Naive thymus-derived CD4-positive, alpha-beta T cell (primary cell): ENCODE results near the gene FBLN7. TPM values are rescaled to one million over a fixed set of nuclear protein-coding genes. Genes with fewer than 3 reads are reported as not detected.
A peak's percentile ranks its signal among the peaks of the same experiment; 100 is the strongest.

Experiments
- ATAC-seq: fragments of 150-1000 bp; cut with Tn5 transposase; 2 replicates; pipeline ENCODE4 v1.10.0; 2021; ENCODE audit warnings: mild to moderate bottlenecking, moderate library complexity
- CTCF ChIA-PET: fragments of 350-600 bp; sonication (Branson Sonifier 250); formaldehyde crosslinking; loops from one replicate; lab custom pipeline; 2021; ENCODE audit warnings: antibody characterized with exemption; lab: Charles Lee
- POLR2A ChIA-PET: fragments of 350-600 bp; sonication (Branson Sonifier 250); formaldehyde crosslinking; loops from one replicate; lab custom pipeline; 2021; ENCODE audit warnings: antibody characterized with exemption, inconsistent platforms; lab: Charles Lee
- DNase-seq, 9 donors: peaks; one replicate each; pipeline versions ENCODE4 v3.0.0 to v3.0.0-alpha.2; 2020 to 2022; ENCODE audit warnings: mixed read lengths in 1 of 9
- H3K27ac ChIP-seq: one replicate; pipeline ENCODE4 v1.7.0; 2013; ENCODE audit warnings: mild to moderate bottlenecking, low read depth, low read length, moderate library complexity
- H3K27me3 ChIP-seq, 2 donors: one replicate each; pipeline ENCODE4 v1.7.0; 2013; ENCODE audit warnings: low read length in 2 of 2, mild to moderate bottlenecking in 2 of 2, moderate library complexity in 2 of 2; ENCODE audit not compliant: control insufficient read depth in 2 of 2, insufficient read depth in 2 of 2
- H3K36me3 ChIP-seq, 3 experiments: 1 replicate in 2 of 3; 2 replicates in 1 of 3; pipeline ENCODE4 v1.7.0; 2013; ENCODE audit warnings: low read length in 3 of 3, mild to moderate bottlenecking in 3 of 3, moderate library complexity in 1 of 3; ENCODE audit not compliant: insufficient read depth in 3 of 3, control insufficient read depth in 2 of 3
- H3K4me1 ChIP-seq, 2 donors: one replicate each; pipeline ENCODE4 v1.7.0; 2013; ENCODE audit warnings: low read length in 2 of 2, mild to moderate bottlenecking in 2 of 2, moderate library complexity in 1 of 2; ENCODE audit not compliant: control insufficient read depth in 2 of 2, insufficient read depth in 2 of 2
- H3K4me3 ChIP-seq: 2 replicates; pipeline ENCODE4 v1.7.0; 2013; ENCODE audit warnings: mild to moderate bottlenecking, low read length
- H3K9me3 ChIP-seq, 3 experiments: 1 replicate in 2 of 3; 2 replicates in 1 of 3; pipeline ENCODE4 v1.7.0; 2013; ENCODE audit warnings: low read length in 3 of 3; ENCODE audit not compliant: control insufficient read depth in 2 of 3
- H3K27ac Mint-ChIP-seq, 9 donors: one replicate each; pipeline ENCODE4 v1.8.0; 2020 to 2022; ENCODE audit warnings: mixed read lengths in 9 of 9, mild to moderate bottlenecking in 8 of 9, moderate library complexity in 5 of 9, inconsistent platforms in 2 of 9
- H3K27me3 Mint-ChIP-seq, 5 donors: one replicate each; pipeline ENCODE4 v1.8.0; 2021 to 2022; ENCODE audit warnings: mixed read lengths in 5 of 5, mild to moderate bottlenecking in 1 of 5
- H3K36me3 Mint-ChIP-seq, 5 donors: one replicate each; pipeline ENCODE4 v1.8.0; 2020 to 2022; ENCODE audit warnings: mixed read lengths in 5 of 5, mild to moderate bottlenecking in 3 of 5, inconsistent platforms in 1 of 5
- H3K4me1 Mint-ChIP-seq, 7 donors: one replicate each; pipeline ENCODE4 v1.8.0; 2020 to 2022; ENCODE audit warnings: mixed read lengths in 7 of 7, mild to moderate bottlenecking in 3 of 7, inconsistent platforms in 1 of 7
- H3K4me3 Mint-ChIP-seq, 10 donors: one replicate each; pipeline ENCODE4 v1.8.0; 2020 to 2022; ENCODE audit warnings: mild to moderate bottlenecking in 10 of 10, mixed read lengths in 10 of 10, moderate library complexity in 6 of 10, inconsistent platforms in 2 of 10
- H3K9me3 Mint-ChIP-seq, 11 donors: one replicate each; pipeline ENCODE4 v1.8.0; 2020 to 2022; ENCODE audit warnings: mixed read lengths in 11 of 11, mild to moderate bottlenecking in 4 of 11, inconsistent platforms in 1 of 11, moderate library complexity in 1 of 11
- intact Hi-C, 2 donors: fragments of 100-400 bp; cut with micrococcal nuclease; formaldehyde crosslinking; loops; one replicate each; pipeline ENCODE4 v1.15.1; 2023
- polyA plus RNA-seq, 2 donors: library from polyadenylated mRNA; unstranded; fragments of 300-500 nt; fragmentation: Illumina TruSeq; gene quantifications; one replicate each; pipeline ENCODE4 v1.2.3, GENCODE V29; 2021
- total RNA-seq, 6 experiments: library from RNA in 5 of 6; stranded (reverse) in 5 of 6; gene quantifications; 1 replicate in 5 of 6; 2 replicates in 1 of 6; pipeline ENCODE4 v1.2.3 and lab custom pipeline; 2021 to 2026

Gene FBLN7, protein sequence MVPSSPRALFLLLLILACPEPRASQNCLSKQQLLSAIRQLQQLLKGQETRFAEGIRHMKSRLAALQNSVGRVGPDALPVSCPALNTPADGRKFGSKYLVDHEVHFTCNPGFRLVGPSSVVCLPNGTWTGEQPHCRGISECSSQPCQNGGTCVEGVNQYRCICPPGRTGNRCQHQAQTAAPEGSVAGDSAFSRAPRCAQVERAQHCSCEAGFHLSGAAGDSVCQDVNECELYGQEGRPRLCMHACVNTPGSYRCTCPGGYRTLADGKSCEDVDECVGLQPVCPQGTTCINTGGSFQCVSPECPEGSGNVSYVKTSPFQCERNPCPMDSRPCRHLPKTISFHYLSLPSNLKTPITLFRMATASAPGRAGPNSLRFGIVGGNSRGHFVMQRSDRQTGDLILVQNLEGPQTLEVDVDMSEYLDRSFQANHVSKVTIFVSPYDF
- total RNA-seq (10 to 100 TPM; 12.1 to 36.3 (median 20.5) TPM), polyA plus RNA-seq (10 to 100 TPM; 21.0 to 29.0 TPM), total RNA-seq (lab: John Stamatoyannopoulos, UW) (19.2 reads per million, percentile 49 among the genes with 10 or more reads in this experiment)

DNA sequence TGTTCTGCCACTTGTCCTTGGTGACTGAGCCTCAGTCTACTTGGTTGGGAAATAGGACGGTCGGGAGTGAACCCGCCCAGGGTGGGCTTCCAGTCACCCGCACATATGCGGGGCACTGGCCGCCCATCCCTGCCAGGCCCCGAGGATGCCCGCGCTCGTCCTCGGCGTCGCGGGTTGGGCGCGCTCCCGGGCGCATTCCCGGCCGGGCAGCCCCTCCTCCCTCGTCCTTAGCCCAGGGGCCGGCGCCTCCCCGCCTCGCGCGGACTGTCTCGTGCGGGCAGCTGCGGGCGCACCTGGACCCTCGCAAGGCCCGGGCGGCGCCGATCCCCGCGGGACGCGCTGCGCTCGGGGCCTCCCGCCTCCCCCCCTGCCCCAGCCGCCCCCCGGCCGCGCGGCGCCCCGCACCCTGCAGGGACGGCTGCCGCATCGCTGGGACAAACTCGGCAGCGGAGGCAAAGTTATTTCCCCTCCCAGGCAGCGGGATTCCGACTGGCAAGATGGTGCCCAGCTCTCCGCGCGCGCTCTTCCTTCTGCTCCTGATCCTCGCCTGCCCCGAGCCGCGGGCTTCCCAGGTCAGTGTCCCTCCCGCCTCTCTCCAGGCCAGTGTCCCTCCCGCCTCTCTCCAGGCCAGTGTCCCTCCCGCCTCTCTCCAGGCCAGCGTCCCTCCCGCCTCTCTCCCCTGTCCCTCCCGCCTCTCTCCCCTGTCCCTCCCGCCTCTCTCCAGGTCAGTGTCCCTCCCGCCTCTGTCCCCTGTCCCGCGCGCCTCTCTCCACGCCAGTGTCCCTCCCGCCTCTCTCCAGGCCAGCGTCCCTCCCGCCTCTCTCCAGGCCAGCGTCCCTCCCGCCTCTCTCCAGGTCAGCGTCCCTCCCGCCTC, at the start of gene FBLN7:
FBLN7 (plus strand) TSS at position 227 of the 874 bp plus-strand sequence; CDS start at position 498, 271 bp downstream.
- intact Hi-C loops: loop anchor here in 1 of 2 donors (5.0 kb wide), 1 partner anchor 49 kb away; no protein-coding TSS in a partner anchor
- CTCF ChIA-PET: no interaction called here
- ATAC-seq: peak; percentile 18
- Histone ChIP-seq H3K4me3 (peak within 1 kb of the TSS; percentile 63), H3K4me1 (no peaks in the 10 kb centered on the region), H3K36me3 (no peaks in the 10 kb centered on the region), H3K27me3 (no peaks in the 10 kb centered on the region), H3K27ac (no peak within 1 kb of the TSS), H3K9me3 (no peaks in the 10 kb centered on the region)
- Mint-ChIP-seq H3K27ac (peak within 1 kb of the TSS in 8 of 9 donors; percentile 21 to 82 (median 57)), H3K36me3 (peaks cover 0 to 6% (median 3%) of the 10 kb centered on the region in 5 donors), H3K9me3 (peaks cover 0 to 5% (median under 1%) of the 10 kb centered on the region in 11 donors), H3K4me1 (peaks cover 8 to 18% (median 9%) of the 10 kb centered on the region in 7 donors), H3K4me3 (peak within 1 kb of the TSS; percentile 64 to 89 (median 82)), H3K27me3 (peaks cover 12 to 37% (median 23%) of the 10 kb centered on the region in 5 donors)
- peak in 4 of 9 donors; percentile 10 to 22 (median 19) for DNase-seq
- POLR2A ChIA-PET: interaction anchor here (0.6 to 1.8 kb wide), 4 partner anchors 10 to 168 kb away, joined by 3 to 7 read pairs (median 4); no protein-coding TSS in a partner anchor

DNA sequence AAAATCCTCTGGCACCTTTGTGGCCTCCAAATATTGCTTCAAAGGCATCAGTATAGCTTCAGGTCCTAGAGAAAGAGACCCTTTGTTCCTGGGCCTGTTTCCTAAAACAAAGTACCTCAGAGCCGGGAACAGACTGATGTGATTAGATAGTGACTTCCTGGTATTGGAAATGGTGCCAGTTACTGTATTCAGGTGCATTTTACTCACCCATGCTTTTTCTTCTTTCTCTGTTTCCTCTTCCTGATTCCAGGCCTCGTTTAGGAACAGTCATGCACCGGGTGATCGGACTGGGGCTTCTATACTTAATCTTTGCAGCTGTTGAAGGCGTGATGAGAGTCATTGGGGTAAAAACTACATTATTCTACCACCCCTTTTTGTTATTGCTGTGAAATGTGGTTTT, 48.8 kb upstream of the FBLN7 start:
- H3K36me3 Mint-ChIP-seq: peaks cover 38 to 73% (median 58%) of the 10 kb centered on the region in 5 donors
- no peak overlapping the region for H3K4me3 Mint-ChIP-seq

DNA sequence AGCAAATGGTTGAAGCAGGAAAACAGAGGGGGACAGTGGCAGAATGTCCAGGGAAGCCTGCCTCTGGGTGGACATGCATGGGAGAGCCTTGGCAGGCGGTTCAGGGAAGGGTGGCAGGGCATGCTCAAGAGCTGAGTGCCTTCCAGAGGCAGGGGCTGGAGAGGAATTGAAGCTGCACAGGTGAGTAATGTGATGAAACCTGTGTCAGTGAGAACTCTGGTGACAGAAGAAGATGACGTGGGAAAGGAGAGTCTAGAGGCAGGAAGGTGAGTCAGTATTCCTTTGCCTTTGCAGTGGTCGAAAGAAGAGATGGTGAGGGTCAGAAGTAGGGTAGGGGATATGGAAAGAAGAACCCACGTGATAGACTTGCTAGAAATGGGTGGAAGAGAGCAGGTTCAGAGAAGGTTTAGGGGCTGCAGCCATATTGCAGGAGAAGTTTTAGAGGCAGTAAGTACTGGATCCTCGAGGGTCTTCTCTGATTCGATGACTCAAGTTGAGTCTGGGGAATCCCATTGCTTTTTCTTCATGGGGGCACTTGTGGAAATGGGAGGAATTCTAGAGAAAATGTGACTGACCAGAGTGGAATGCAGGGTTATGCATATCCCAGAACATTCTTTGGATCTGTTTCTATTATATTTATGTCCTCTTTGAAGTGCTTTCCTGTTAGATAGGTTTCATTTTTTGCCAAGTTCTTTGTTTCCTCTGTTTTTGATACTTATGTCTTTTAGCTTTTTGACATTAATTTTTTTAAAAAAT, 45.7 kb upstream of the FBLN7 start:
- Mint-ChIP-seq H3K27ac (peak overlapping the region; percentile 2 to 72 (median 27)), H3K36me3 (peaks cover 27 to 59% (median 47%) of the 10 kb centered on the region in 5 donors), H3K9me3 (no peaks in the 10 kb centered on the region), H3K4me3 (no peak overlapping the region), H3K27me3 (no peaks in the 10 kb centered on the region), H3K4me1 (peaks cover 2 to 25% (median 14%) of the 10 kb centered on the region in 7 donors)
- no peak for DNase-seq
- no peaks in the 10 kb centered on the region for H3K27me3 ChIP-seq
- intact Hi-C loops: no loop called here
- H3K27ac ChIP-seq: no peak overlapping the region
- peaks cover 12 to 43% (median 15%) of the 10 kb centered on the region in 3 experiments for H3K36me3 ChIP-seq
- no peak for ATAC-seq
- H3K9me3 ChIP-seq: no peaks in the 10 kb centered on the region
- no peaks in the 10 kb centered on the region for H3K4me1 ChIP-seq
- no peak overlapping the region for H3K4me3 ChIP-seq
- ChIA-PET CTCF (interaction anchor here (0.7 to 2.0 kb wide), 2 partner anchors 167 to 354 kb away, joined by 4 to 5 read pairs; no protein-coding TSS in a partner anchor), POLR2A (no interaction called here)

More for the DNA sequence above, 48.8 kb upstream of the FBLN7 start:
- Histone ChIP-seq H3K36me3 (peaks cover 9 to 60% (median 20%) of the 10 kb centered on the region in 3 experiments), H3K27ac (no peak overlapping the region), H3K4me1 (no peaks in the 10 kb centered on the region), H3K4me3 (no peak overlapping the region), H3K9me3 (no peaks in the 10 kb centered on the region), H3K27me3 (no peaks in the 10 kb centered on the region)
- no peaks in the 10 kb centered on the region for H3K27me3 Mint-ChIP-seq
- DNase-seq (no peak), ATAC-seq (no peak)
- POLR2A ChIA-PET: interaction anchor here (0.6 kb wide), 1 partner anchor 73 kb away, joined by 3 read pairs; no protein-coding TSS in a partner anchor
- peaks cover 2 to 26% (median 22%) of the 10 kb centered on the region in 7 donors for H3K4me1 Mint-ChIP-seq
- H3K27ac Mint-ChIP-seq: no peak overlapping the region
- CTCF ChIA-PET: interaction anchor here (0.8 kb wide), 1 partner anchor 13 kb away, joined by 4 read pairs; no protein-coding TSS in a partner anchor
- H3K9me3 Mint-ChIP-seq: no peaks in the 10 kb centered on the region
- intact Hi-C loops: no loop called here

DNA sequence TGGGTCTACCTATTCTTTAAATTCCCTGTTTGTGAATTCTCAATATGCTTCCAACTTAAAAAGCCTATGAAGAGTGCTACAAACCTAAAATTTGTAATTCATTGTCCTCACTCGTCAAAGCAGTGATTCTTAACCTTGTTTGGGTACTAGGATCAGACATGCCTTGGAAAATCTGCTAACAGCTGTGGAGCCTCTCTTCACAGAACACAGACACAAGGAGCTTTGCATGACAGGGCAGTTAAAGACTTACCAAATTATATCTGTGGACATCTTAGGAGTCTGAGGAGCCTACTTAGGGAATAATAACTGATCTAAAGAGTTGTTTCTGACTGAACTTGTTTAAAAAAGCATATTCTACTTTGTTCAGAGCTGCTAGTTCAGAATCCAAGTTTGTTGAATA, 45.0 kb upstream of the FBLN7 start:
- Mint-ChIP-seq H3K27me3 (no peaks in the 10 kb centered on the region), H3K9me3 (no peaks in the 10 kb centered on the region), H3K36me3 (peaks cover 27 to 58% (median 50%) of the 10 kb centered on the region in 5 donors), H3K4me3 (no peak overlapping the region), H3K4me1 (peaks cover 2 to 25% (median 14%) of the 10 kb centered on the region in 7 donors), H3K27ac (peak overlapping the region in 3 of 9 donors; percentile 11 to 61 (median 28))
- Histone ChIP-seq H3K4me3 (no peak overlapping the region), H3K4me1 (no peaks in the 10 kb centered on the region), H3K36me3 (peaks cover 12 to 39% (median 15%) of the 10 kb centered on the region in 3 experiments), H3K27me3 (no peaks in the 10 kb centered on the region), H3K27ac (no peak overlapping the region), H3K9me3 (no peaks in the 10 kb centered on the region)
- intact Hi-C loops: no loop called here
- ATAC-seq (no peak), DNase-seq (no peak)
- POLR2A ChIA-PET: no interaction called here
- CTCF ChIA-PET: interaction anchor here (0.6 to 2.0 kb wide), 3 partner anchors 167 to 353 kb away, joined by 3 to 5 read pairs (median 4); no protein-coding TSS in a partner anchor

DNA sequence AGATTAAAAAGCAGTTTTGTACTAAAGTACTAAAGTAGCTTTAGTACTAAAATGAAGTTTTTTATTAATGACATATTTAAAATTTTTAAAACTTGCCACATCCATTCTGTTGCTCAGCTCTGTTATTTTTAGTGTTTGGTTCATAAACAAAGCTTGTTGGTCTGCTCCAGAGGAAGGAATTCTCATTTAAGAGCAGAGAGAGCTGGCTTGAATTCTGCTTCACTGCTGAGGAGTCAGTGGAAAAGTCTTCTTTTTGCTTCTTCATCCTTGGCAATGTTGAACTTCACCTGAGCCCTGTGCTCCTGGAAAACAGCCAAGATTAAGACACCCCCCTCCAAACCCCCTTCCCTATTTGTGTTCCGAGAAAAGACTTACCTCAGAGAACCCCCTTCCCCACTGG, 42.5 kb upstream of the FBLN7 start:
- DNase-seq: no peak
- ATAC-seq: no peak
- H3K36me3 Mint-ChIP-seq: peaks cover 25 to 56% (median 42%) of the 10 kb centered on the region in 5 donors
- ChIA-PET POLR2A (no interaction called here), CTCF (no interaction called here)
- Histone ChIP-seq H3K27me3 (no peaks in the 10 kb centered on the region), H3K36me3 (peaks cover 6 to 33% (median 15%) of the 10 kb centered on the region in 3 experiments), H3K9me3 (no peaks in the 10 kb centered on the region), H3K4me3 (no peak overlapping the region), H3K4me1 (no peaks in the 10 kb centered on the region), H3K27ac (no peak overlapping the region)
- H3K9me3 Mint-ChIP-seq: no peaks in the 10 kb centered on the region
- H3K4me1 Mint-ChIP-seq: peaks cover 2 to 18% (median 12%) of the 10 kb centered on the region in 7 donors
- no peak overlapping the region for H3K4me3 Mint-ChIP-seq
- no peak overlapping the region for H3K27ac Mint-ChIP-seq
- H3K27me3 Mint-ChIP-seq: no peaks in the 10 kb centered on the region
- intact Hi-C loops: no loop called here
